ENCODE measurements around the gene SHC1. TPM values are rescaled to one million over a fixed set of nuclear protein-coding genes. Genes with fewer than 3 reads are reported as not detected.

SHC1 gene
- polyA plus RNA-seq, 3 donors = 26.7 to 70.6 (median 31.5) TPM

- H3K9me3 ChIP-seq (replicated peaks in 1 of 2; ENCODE audit: control insufficient read depth in 1 of 2, insufficient read depth in 1 of 2, low read length in 2 of 2) = no peaks in the 10 kb centered on the region
- Mint-ChIP-seq H3K4me3 (no peak overlapping the region), H3K27ac (no peak overlapping the region), H3K36me3 (peaks cover 48 to 66% of the 10 kb centered on the region in 2 donors), H3K9me3 (no peaks in the 10 kb centered on the region), H3K4me1 (peaks cover 34% of the 10 kb centered on the region), H3K27me3 (ENCODE audit: low read depth in 3 of 3) (peaks cover 0 to 4% (median 0%) of the 10 kb centered on the region in 3 donors)
- no peak overlapping the region for H2AFZ ChIP-seq (ENCODE audit: insufficient read depth, low read depth, low read length, poor library complexity, severe bottlenecking)
- TF ChIP-seq, protein P1, sequence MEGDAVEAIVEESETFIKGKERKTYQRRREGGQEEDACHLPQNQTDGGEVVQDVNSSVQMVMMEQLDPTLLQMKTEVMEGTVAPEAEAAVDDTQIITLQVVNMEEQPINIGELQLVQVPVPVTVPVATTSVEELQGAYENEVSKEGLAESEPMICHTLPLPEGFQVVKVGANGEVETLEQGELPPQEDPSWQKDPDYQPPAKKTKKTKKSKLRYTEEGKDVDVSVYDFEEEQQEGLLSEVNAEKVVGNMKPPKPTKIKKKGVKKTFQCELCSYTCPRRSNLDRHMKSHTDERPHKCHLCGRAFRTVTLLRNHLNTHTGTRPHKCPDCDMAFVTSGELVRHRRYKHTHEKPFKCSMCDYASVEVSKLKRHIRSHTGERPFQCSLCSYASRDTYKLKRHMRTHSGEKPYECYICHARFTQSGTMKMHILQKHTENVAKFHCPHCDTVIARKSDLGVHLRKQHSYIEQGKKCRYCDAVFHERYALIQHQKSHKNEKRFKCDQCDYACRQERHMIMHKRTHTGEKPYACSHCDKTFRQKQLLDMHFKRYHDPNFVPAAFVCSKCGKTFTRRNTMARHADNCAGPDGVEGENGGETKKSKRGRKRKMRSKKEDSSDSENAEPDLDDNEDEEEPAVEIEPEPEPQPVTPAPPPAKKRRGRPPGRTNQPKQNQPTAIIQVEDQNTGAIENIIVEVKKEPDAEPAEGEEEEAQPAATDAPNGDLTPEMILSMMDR (IDR thresholded peaks at IDR 0.05) = no peak
- DNase-seq = no peak
- 98% methylated on average over 10 of the region's 11 CpGs for WGBS (ENCODE audit: insufficient coverage)
- H3K79me2 ChIP-seq (ENCODE audit: insufficient read depth, low read length) = peaks cover 7% of the 10 kb centered on the region
- H4K20me1 ChIP-seq (ENCODE audit: insufficient read depth, low read length) = peaks cover 18% of the 10 kb centered on the region
- peaks cover 44 to 65% of the 10 kb centered on the region in 2 donors for H3K36me3 ChIP-seq (replicated peaks in 1 of 2; ENCODE audit: control insufficient read depth in 1 of 2, insufficient read depth in 2 of 2, low read length in 2 of 2)
- H3K4me3 ChIP-seq (replicated peaks in 1 of 3; ENCODE audit: low read depth in 2 of 3, low read length in 3 of 3) = no peak overlapping the region
- H3K9ac ChIP-seq (ENCODE audit: insufficient read depth, low read length, poor library complexity, severe bottlenecking) = no peak overlapping the region
- no peak overlapping the region for H3K27ac ChIP-seq (ENCODE audit: low read depth in 1 of 2, low read length in 2 of 2)
- H3K4me2 ChIP-seq (replicated peaks; ENCODE audit: extremely low read depth, low read length, poor library complexity, severe bottlenecking) = no peak overlapping the region
- H3K27me3 ChIP-seq (ENCODE audit: control insufficient read depth in 2 of 2, insufficient read depth in 2 of 2, low read length in 2 of 2) = no peaks in the 10 kb centered on the region
- peaks cover 21 to 30% of the 10 kb centered on the region in 2 donors for H3K4me1 ChIP-seq (ENCODE audit: control insufficient read depth in 1 of 2, insufficient read depth in 2 of 2, low read length in 2 of 2)
- intact Hi-C loops (cut with micrococcal nuclease) = no loop called here
These were observed 22.5 kb downstream of the SHC1 start for GRCh38 chr1:154948079-154948478.

DNA sequence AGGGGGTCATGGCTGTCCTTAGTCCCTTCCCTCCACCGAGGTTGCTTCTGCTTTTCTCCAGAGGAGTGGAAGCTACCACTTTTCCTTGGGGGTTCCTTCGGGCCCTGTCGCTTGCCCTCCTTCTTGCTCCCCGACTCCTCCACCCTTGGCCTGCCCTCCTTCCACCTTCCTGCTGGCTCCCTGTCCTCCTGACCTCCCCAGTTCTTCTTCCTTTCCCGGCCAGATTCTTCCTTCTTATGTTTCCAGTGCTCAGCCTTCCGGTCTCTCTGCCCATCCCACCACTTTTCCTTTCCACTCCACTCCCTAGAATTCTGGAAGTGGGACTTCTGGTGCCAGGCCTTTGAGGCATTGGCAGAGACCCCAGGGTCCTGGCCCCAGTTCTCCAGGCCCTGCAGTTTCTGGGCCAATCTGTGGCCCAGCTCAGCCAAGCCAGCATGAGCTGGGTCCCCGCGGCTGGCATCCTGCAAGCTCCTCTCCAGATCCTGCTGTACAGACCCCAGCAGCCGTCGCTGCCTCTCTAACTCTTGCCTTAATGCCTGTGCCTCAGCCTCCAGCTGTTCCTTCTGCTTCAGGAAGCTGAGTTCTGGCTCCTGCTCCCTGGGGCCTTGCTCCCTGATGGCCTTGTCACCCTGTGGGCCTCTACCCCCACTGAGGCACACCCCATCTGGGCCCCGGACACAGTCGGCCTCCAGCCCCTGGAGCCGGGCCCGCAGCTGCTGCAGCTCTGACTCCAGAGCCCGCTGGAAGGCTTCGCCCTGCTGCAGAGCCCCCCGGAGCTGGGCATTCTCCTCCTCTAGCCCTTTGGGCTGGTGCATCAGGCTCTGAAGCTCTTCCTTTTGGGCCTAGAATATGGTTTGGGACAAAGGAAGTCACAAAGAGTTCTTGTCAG is 24.3 kb downstream of the SHC1 start:
- peaks cover 35 to 39% of the 10 kb centered on the region in 2 donors for H3K4me1 ChIP-seq (ENCODE audit: control insufficient read depth in 1 of 2, insufficient read depth in 2 of 2, low read length in 2 of 2)
- H3K27ac Mint-ChIP-seq = peak overlapping the region in 1 of 7 donors; percentile 68
- WGBS (ENCODE audit: insufficient coverage) = 91% methylated on average over 16 of the region's 17 CpGs
- no peaks in the 10 kb centered on the region for H3K79me2 ChIP-seq (ENCODE audit: insufficient read depth, low read length)
- H3K36me3 Mint-ChIP-seq = peaks cover 42 to 58% of the 10 kb centered on the region in 2 donors
- DNase-seq = no peak
- no peak overlapping the region for H3K4me2 ChIP-seq (replicated peaks; ENCODE audit: extremely low read depth, low read length, poor library complexity, severe bottlenecking)
- TF ChIP-seq, protein P1 (IDR thresholded peaks at IDR 0.05) = no peak
- H3K9me3 Mint-ChIP-seq = no peaks in the 10 kb centered on the region
- H3K27me3 ChIP-seq (ENCODE audit: control insufficient read depth in 2 of 2, insufficient read depth in 2 of 2, low read length in 2 of 2) = no peaks in the 10 kb centered on the region
- peaks cover under 1% of the 10 kb centered on the region for H4K20me1 ChIP-seq (ENCODE audit: insufficient read depth, low read length)
- peaks cover 39% of the 10 kb centered on the region for H3K4me1 Mint-ChIP-seq
- no peak overlapping the region for H3K4me3 ChIP-seq (replicated peaks in 1 of 3; ENCODE audit: low read depth in 2 of 3, low read length in 3 of 3)
- H3K27ac ChIP-seq (ENCODE audit: low read depth in 1 of 2, low read length in 2 of 2) = no peak overlapping the region
- no peak overlapping the region for H3K9ac ChIP-seq (ENCODE audit: insufficient read depth, low read length, poor library complexity, severe bottlenecking)
- intact Hi-C loops (cut with micrococcal nuclease) = no loop called here
- no peaks in the 10 kb centered on the region for H3K9me3 ChIP-seq (replicated peaks in 1 of 2; ENCODE audit: control insufficient read depth in 1 of 2, insufficient read depth in 1 of 2, low read length in 2 of 2)
- H3K36me3 ChIP-seq (replicated peaks in 1 of 2; ENCODE audit: control insufficient read depth in 1 of 2, insufficient read depth in 2 of 2, low read length in 2 of 2) = peaks cover 40 to 58% of the 10 kb centered on the region in 2 donors
- H3K27me3 Mint-ChIP-seq (ENCODE audit: low read depth in 3 of 3) = peaks cover 0 to 2% (median 0%) of the 10 kb centered on the region in 3 donors
- no peak overlapping the region for H2AFZ ChIP-seq (ENCODE audit: insufficient read depth, low read depth, low read length, poor library complexity, severe bottlenecking)
- no peak overlapping the region for H3K4me3 Mint-ChIP-seq

Data from CD14-positive monocyte (primary cell).